Peyer's patch (tissue), 4 donors: ENCODE results near the gene APBA1.

Experiments used
- POLR2A ChIP-seq, 2 donors: fragments of 450-650 bp; IDR thresholded peaks; one replicate each; pipeline ENCODE4 v1.5.1; 2017; ENCODE audit warnings: antibody characterized with exemption in 2 of 2, mild to moderate bottlenecking in 2 of 2, moderate library complexity in 2 of 2
- TF ChIP-seq, protein P1 (sequence below), 6 experiments: fragments of 450-650 bp in 4 of 6; fragments of 200-600 bp in 2 of 6; sonication (generic) in 1 of 6; IDR thresholded peaks; one replicate each; pipeline ENCODE4 v1.5.1; 2017 to 2019; ENCODE audit warnings: antibody characterized with exemption in 6 of 6, mild to moderate bottlenecking in 3 of 6, moderate library complexity in 1 of 6

- TF ChIP-seq, protein P1, sequence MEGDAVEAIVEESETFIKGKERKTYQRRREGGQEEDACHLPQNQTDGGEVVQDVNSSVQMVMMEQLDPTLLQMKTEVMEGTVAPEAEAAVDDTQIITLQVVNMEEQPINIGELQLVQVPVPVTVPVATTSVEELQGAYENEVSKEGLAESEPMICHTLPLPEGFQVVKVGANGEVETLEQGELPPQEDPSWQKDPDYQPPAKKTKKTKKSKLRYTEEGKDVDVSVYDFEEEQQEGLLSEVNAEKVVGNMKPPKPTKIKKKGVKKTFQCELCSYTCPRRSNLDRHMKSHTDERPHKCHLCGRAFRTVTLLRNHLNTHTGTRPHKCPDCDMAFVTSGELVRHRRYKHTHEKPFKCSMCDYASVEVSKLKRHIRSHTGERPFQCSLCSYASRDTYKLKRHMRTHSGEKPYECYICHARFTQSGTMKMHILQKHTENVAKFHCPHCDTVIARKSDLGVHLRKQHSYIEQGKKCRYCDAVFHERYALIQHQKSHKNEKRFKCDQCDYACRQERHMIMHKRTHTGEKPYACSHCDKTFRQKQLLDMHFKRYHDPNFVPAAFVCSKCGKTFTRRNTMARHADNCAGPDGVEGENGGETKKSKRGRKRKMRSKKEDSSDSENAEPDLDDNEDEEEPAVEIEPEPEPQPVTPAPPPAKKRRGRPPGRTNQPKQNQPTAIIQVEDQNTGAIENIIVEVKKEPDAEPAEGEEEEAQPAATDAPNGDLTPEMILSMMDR (IDR thresholded peaks at IDR 0.05) = no peak
- no peak for TF ChIP-seq POLR2A (IDR thresholded peaks at IDR 0.05)
Measured at GRCh38 chr9:69526699-69527098, 145.5 kb downstream of the APBA1 start.
